T-helper 22 cell (primary cell): ENCODE data around the gene TAS2R13.

ENCODE experiments used
- DNase-seq: peaks from one replicate; pipeline ENCODE4 v3.0.0-alpha.2; 2020; ENCODE audit warnings: low read depth

Gene TAS2R13

GRCh38 chr12:10867381-10867780 is 42.0 kb downstream of the TAS2R13 start:
- no peak for DNase-seq

GRCh38 chr12:10863512-10864218 is 45.7 kb downstream of the TAS2R13 start:
- DNase-seq = no peak

GRCh38 chr12:10861366-10861765 is 48.0 kb downstream of the TAS2R13 start:
- no peak for DNase-seq
